Measurements from ENCODE around the gene SLCO4C1. TPM values are rescaled to one million over a fixed set of nuclear protein-coding genes. Genes with fewer than 3 reads are reported as not detected.

Gene SLCO4C1
- polyA plus RNA-seq, 1 of the 3 experiments (the other 2 are of a cell fraction) = not detected

- H3K27ac ChIP-seq (ENCODE audit: low read depth in 2 of 2, low read length in 1 of 2) = no peak overlapping the region
- WGBS (ENCODE audit: low lambda C conversion rate) = 50% methylated on average over 2 of the region's 2 CpGs
- DNase-seq = no peak
- no peak overlapping the region for H3K4me3 ChIP-seq (ENCODE audit: low read depth in 2 of 2, low read length in 1 of 2)
- H3K27me3 ChIP-seq (ENCODE audit: insufficient read depth) = no peaks in the 10 kb centered on the region
- no peak overlapping the region for H3K4me2 ChIP-seq
- ChIA-PET CTCF (interaction anchor here (0.7 to 4.5 kb wide), 3 partner anchors 9 to 55 kb away, joined by 3 to 28 read pairs (median 3); partner anchors contain the start of gene SLCO4C1), POLR2A (interaction anchor here (0.5 kb wide), 1 partner anchor 11 kb away, joined by 3 read pairs; no protein-coding TSS in a partner anchor)
- no peak for TF ChIP-seq GABPA (IDR thresholded peaks at IDR 0.05; ENCODE audit: low read depth)
- no peak for TF ChIP-seq FOXJ3 (CRISPR knock-in tag; IDR thresholded peaks at IDR 0.05)
- TF ChIP-seq FOSL2 (IDR thresholded peaks at IDR 0.05; ENCODE audit: borderline replicate concordance, low read depth) = no peak
- TF ChIP-seq NFIC (IDR thresholded peaks at IDR 0.05; ENCODE audit: borderline replicate concordance) = no peak
- TF ChIP-seq MEF2A (IDR thresholded peaks at IDR 0.05; ENCODE audit: borderline replicate concordance, low read depth) = no peak
- no peak for TF ChIP-seq GATA2 (CRISPR knock-in tag; IDR thresholded peaks at IDR 0.05)
- no peak for TF ChIP-seq ELF1 (IDR thresholded peaks at IDR 0.05)
- no peak for TF ChIP-seq FOXM1 (IDR thresholded peaks at IDR 0.05; ENCODE audit: low read depth)
- no peaks in the 10 kb centered on the region for H3K9me2 ChIP-seq
- no peaks in the 10 kb centered on the region for H4K20me1 ChIP-seq (ENCODE audit: insufficient read depth)
- H3K36me3 ChIP-seq (replicated peaks in 1 of 2; ENCODE audit: control insufficient read depth in 1 of 2, insufficient read depth in 2 of 2, low read length in 1 of 2) = no peaks in the 10 kb centered on the region
- no peaks in the 10 kb centered on the region for H3K4me1 ChIP-seq (ENCODE audit: control insufficient read depth in 1 of 2, insufficient read depth in 2 of 2, low read depth in 1 of 2, low read length in 1 of 2)
- no peaks in the 10 kb centered on the region for H3K9me3 ChIP-seq
- no peak overlapping the region for H3K9ac ChIP-seq
- H3F3A ChIP-seq (replicated peaks; ENCODE audit: insufficient read depth) = no peaks in the 10 kb centered on the region
- H2AFZ ChIP-seq (ENCODE audit: low read depth) = no peak overlapping the region
- no peaks in the 10 kb centered on the region for H3K79me2 ChIP-seq (ENCODE audit: insufficient read depth)
These were observed 9.6 kb downstream of the SLCO4C1 start for GRCh38 chr5:102286476-102286875.

GRCh38 chr5:102283102-102283797, 12.8 kb downstream of the SLCO4C1 start:
- POLR2A ChIA-PET = no interaction called here
- 18% methylated on average over 2 of the region's 2 CpGs for WGBS (ENCODE audit: low lambda C conversion rate)
- no peaks in the 10 kb centered on the region for H3K27me3 ChIP-seq (ENCODE audit: insufficient read depth)

More at GRCh38 chr5:102283102-102283797, 12.8 kb downstream of the SLCO4C1 start:
- CTCF ChIA-PET = interaction anchor here (1.3 kb wide), 1 partner anchor 13 kb away, joined by 8 read pairs; the partner anchor contains the start of gene SLCO4C1
- Histone ChIP-seq H2AFZ (ENCODE audit: low read depth) (no peak overlapping the region), H3K9me2 (no peaks in the 10 kb centered on the region), H4K20me1 (ENCODE audit: insufficient read depth) (no peaks in the 10 kb centered on the region), H3K79me2 (ENCODE audit: insufficient read depth) (no peaks in the 10 kb centered on the region), H3K36me3 (replicated peaks in 1 of 2; ENCODE audit: control insufficient read depth in 1 of 2, insufficient read depth in 2 of 2, low read length in 1 of 2) (no peaks in the 10 kb centered on the region), H3K9ac (no peak overlapping the region), H3K4me3 (ENCODE audit: low read depth in 2 of 2, low read length in 1 of 2) (no peak overlapping the region), H3F3A (replicated peaks; ENCODE audit: insufficient read depth) (no peaks in the 10 kb centered on the region), H3K4me2 (no peak overlapping the region), H3K9me3 (no peaks in the 10 kb centered on the region), H3K27ac (ENCODE audit: low read depth in 2 of 2, low read length in 1 of 2) (no peak overlapping the region), H3K4me1 (ENCODE audit: control insufficient read depth in 1 of 2, insufficient read depth in 2 of 2, low read depth in 1 of 2, low read length in 1 of 2) (no peaks in the 10 kb centered on the region)
- no peak for DNase-seq
- TF ChIP-seq EP300 (IDR thresholded peaks at IDR 0.05; ENCODE audit: borderline replicate concordance in 1 of 2, low read depth in 1 of 2, low read length in 1 of 2) (peak in 1 of 2 experiments; percentile 25; a peak in 1 of 4 replicates), REST (IDR thresholded peaks at IDR 0.05; ENCODE audit: low read depth, low read length) (no peak), CTCF (IDR thresholded peaks at IDR 0.05) (no peak), SMC3 (IDR thresholded peaks at IDR 0.05; ENCODE audit: low read depth, low read length) (no peak), POLR2AphosphoS5 (IDR thresholded peaks at IDR 0.05; ENCODE audit: low read depth, low read length) (no peak), GATA2 (CRISPR knock-in tag; IDR thresholded peaks at IDR 0.05) (peak; percentile 37; the same call in 1 of the 2 replicates), FOXJ3 (CRISPR knock-in tag; IDR thresholded peaks at IDR 0.05) (no peak), FOSL2 (IDR thresholded peaks at IDR 0.05; ENCODE audit: borderline replicate concordance, low read depth) (no peak), ELF1 (IDR thresholded peaks at IDR 0.05) (no peak), TCF12 (IDR thresholded peaks at IDR 0.05) (no peak), GABPA (IDR thresholded peaks at IDR 0.05; ENCODE audit: low read depth) (no peak), ZBTB33 (IDR thresholded peaks at IDR 0.05; ENCODE audit: borderline replicate concordance, low read depth) (no peak), MXI1 (IDR thresholded peaks at IDR 0.05; ENCODE audit: low read depth, low read length) (no peak), MAX (IDR thresholded peaks at IDR 0.05; ENCODE audit: low read depth) (no peak), TAF1 (IDR thresholded peaks at IDR 0.05; ENCODE audit: borderline replicate concordance, low read depth, low read length) (no peak)

Data from SK-N-SH (cell line).